22Rv1 (cell line): ENCODE measurements around the gene PSIP1.

Source experiments
- CTCF ChIP-seq: fragments of 450-650 bp; IDR thresholded peaks from 2 replicates; pipeline ENCODE4 v1.5.1; 2017; ENCODE audit warnings: mild to moderate bottlenecking
- ZFX ChIP-seq: fragments of 450-650 bp; IDR thresholded peaks from 2 replicates; pipeline ENCODE4 v1.6.1; 2017; ENCODE audit warnings: antibody characterized with exemption, borderline replicate concordance

- no peak for TF ChIP-seq CTCF
- no peak for TF ChIP-seq ZFX
Measured at GRCh38 chr9:15491950-15492349, 18.8 kb downstream of the PSIP1 start.
